ENCODE data around the gene IL17C.

IL17C gene

GRCh38 chr16:88647178-88648070 is 9.1 kb downstream of the IL17C start:
- no peak for FAIRE-seq

DNA sequence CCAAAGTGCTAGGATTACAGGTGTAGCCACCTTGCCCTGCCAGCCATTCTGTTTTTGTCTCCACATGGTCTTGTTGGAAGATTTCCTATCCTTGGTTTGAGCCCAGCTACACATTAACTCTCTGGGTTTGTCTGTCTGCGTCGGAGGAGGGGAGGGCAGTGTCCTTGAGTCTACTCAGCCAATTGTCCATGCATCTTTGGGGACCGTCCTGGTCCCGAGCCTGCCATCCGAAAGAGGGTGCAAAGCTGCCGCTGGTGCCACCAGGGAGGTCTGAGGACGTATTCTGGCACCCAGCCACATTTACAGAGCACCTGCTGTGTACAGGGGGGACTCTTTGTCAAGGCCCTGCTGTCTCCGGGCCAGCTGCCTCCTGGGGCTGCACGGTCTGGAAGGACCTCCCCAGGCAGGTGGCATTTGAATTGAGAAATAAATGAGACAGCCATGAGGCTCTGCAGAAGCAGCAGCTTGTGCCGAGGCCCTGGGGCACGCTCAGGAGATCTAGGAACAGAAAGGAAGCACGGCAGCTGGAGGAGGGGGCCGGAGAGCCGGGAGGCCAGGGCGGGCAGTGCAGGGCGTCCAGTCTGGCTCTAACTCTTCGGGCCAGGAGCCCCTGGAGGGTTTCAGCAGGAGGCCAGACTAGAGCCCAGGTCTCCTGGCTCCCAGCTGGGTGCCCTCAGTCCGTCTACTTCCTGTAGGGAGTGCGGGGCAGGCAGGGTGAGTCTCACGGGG is 11.0 kb downstream of the IL17C start:
- FAIRE-seq, result no peak

DNA sequence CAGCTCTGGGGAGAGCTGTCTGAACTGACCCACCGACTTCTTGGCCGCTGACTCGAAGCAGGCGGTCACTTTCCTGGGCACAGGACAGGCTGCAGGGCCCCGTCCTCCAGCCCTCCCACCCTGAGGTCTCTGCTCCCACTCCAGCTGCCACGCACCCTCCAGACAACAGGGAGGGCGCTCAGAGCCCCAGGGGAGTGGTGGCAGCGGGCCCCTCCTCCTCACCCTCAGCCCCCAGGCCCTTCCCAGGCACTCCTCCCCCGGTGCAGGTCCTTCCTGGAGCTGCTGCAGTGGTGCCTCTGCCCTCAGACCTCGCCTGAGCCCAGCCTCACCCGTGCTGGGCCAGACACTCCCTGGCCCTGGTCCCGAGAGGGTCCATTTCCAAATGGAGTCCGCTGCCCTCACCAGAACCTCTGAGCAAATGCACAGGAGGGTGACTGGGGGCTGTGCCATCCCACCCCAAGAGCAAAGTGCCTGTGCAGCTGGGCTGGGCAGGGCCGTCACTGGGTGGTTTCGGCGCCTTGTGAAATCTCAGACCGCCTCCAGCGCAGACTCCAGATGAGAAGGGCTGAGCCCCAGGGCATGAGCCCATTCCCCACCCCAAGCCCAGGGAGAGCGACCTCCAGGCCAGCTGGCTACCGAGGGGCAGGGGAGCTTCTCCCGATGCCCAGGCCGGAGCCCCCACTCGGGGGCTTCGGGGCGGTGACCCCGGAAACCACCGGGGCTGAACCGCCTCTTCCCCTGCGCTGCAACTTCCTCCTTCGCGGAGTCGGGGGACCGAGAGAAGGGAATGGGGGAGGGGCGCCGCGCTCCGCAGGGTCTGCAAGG is 11.8 kb downstream of the IL17C start:
- no peak for FAIRE-seq

GRCh38 chr16:88650749-88651275 is 12.4 kb downstream of the IL17C start, which contains the start of gene CYBA:
Gene CYBA, minus strand, starts transcription at chr16:88651053. Its CDS starts 40 bp downstream, at chr16:88651013.
- FAIRE-seq, result no peak

GRCh38 chr16:88651276-88651988 is 13.1 kb downstream of the IL17C start:
- no peak for FAIRE-seq

DNA sequence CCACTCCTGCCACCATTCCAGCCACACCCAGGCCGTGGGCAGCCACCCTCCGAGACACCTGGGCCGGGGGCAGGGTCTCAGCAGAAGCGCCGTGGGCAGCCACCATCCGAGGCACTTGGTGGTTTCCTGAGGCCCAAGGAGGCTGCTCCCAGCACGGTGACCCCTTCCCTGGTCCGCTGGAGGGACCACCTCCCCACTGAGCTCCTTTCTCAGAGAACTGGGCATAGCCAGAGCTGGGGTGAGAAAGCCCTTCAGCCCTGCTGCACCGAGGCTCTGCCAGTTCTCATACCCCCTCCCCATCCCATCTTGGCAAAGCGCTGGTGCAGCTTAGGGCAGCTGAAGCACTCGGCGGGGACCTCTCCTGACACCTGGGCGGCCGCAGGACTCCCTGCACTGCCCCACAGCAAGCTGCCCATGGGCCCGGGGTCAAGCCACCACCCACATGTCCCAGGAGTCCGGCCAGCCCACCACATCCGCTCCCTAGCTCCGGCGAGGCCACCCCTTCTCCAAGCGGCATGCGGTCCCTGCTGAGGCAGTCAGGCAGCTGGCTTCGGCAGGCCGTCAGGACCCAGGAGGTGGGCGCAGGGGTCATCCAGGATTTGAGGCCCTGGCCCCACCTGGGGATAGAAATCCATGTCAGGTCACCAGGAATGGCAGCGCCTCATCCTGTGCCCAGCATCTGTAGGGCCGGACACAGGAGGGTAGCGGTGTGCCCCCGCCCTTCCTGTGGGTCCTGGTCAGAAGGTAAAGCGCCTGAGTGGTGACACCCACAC is 13.8 kb downstream of the IL17C start:
- no peak for FAIRE-seq

- no peak for FAIRE-seq
Observed at GRCh38 chr16:88652762-88653063, 14.3 kb downstream of the IL17C start.

DNA sequence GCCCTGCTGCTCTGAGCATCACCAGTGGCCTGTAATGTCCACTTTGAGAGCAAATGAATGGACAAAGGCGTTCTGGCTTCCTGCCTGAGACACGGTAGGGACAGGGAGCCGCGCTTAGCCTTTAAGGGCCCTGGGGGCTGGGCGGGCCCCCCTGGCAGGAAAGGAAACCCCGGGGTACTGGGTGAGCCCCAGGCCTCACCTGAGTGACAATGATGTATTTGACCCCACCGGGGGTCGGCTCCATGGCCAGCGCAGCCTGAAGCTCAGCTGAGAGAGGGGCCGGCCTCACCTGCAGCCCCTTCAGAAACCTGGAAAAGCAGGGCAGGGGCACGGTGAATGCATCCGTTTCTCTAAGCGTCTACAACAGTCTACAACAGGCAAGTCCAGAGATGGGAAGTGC is 14.7 kb downstream of the IL17C start:
- no peak for FAIRE-seq

GRCh38 chr16:88653596-88654362 is 15.4 kb downstream of the IL17C start:
- FAIRE-seq, result no peak

- FAIRE-seq, result no peak
Observed at GRCh38 chr16:88654363-88655052, 16.1 kb downstream of the IL17C start.

- FAIRE-seq, result no peak
Observed at GRCh38 chr16:88655053-88655732, 16.8 kb downstream of the IL17C start.

GRCh38 chr16:88655733-88656281 is 17.4 kb downstream of the IL17C start:
- no peak for FAIRE-seq

GRCh38 chr16:88656291-88656980 is 18.1 kb downstream of the IL17C start:
- FAIRE-seq, result no peak

DNA sequence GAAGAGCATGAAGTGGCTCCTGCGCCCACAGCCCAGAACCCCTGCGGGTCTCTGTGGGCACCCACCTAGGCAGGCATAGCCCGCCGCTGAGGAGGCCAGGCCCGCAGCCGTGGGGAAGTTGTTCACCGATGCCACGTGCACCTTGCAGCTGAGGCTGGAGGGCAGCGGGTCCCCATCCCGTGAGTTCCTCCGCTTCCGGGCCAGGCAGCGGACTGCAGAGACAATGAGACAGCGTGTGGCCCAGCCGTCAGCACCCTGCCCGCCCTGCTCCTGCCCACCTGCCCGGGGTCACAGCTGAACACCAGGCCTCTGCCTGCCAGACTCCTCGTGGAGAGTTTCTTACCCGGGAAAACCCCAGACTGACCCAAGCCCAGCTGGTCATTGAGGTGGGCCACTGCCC is 19.0 kb downstream of the IL17C start:
- no peak for FAIRE-seq

DNA sequence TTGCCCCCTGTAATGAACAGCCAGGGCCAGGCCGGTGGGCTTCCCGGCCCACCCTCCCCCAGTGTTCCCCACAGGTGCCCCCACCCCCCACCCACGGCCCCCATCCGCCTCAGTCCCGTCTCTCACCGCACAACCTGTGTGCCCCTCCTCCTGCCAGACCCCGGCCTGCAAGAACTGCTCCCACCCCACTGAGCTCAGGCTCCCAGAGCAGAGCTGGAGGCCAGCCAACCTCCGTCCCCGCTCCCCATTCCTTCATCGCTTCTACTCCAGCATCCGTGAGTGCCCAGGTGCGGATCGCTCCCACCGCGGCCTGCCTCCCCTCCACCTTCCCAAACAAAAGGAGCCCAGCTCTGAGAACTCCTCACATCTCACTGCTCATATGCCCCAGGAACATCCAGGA is 20.3 kb downstream of the IL17C start:
- FAIRE-seq, result no peak

- FAIRE-seq, result no peak
Observed at GRCh38 chr16:88659160-88659559, 20.8 kb downstream of the IL17C start.

DNA sequence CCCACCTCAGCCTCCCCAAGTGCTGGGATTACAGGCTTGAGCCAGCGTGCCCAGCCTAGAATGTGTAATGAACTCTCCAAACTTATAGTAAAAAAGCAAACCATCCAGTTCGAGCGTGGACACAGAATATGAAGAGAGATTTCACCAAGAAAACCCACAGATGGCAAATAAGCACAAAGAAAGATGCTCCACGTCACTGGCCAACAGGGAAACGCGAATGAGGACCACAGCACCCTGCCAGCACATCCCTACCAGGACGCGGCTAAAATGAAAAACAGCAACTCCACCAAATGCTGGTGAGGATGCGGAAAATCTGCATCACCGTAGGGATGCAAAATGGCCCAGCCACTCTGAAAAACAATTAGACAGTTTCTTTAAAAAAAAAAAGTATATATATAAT is 23.1 kb downstream of the IL17C start:
- FAIRE-seq, result no peak

GRCh38 chr16:88662222-88662842 is 24.0 kb downstream of the IL17C start:
- no peak for FAIRE-seq
